ENCODE measurements around the gene VDAC1. TPM values are rescaled to one million over a fixed set of nuclear protein-coding genes. Genes with fewer than 3 reads are reported as not detected.

The VDAC1 gene
- total RNA-seq, 1 experiment from 2014 or later = 334 TPM

- TF ChIP-seq CTCF (IDR thresholded peaks at IDR 0.05; ENCODE audit: unreplicated experiment) = no peak
- Mint-ChIP-seq H3K27ac (ENCODE audit: low read depth, unreplicated experiment) (no peak overlapping the region), H3K4me1 (ENCODE audit: insufficient read depth, unreplicated experiment) (no peaks in the 10 kb centered on the region), H3K27me3 (ENCODE audit: insufficient read depth, unreplicated experiment) (no peaks in the 10 kb centered on the region), H3K36me3 (ENCODE audit: insufficient read depth, unreplicated experiment) (no peaks in the 10 kb centered on the region), H3K4me3 (ENCODE audit: unreplicated experiment) (no peak overlapping the region), H3K9me3 (ENCODE audit: unreplicated experiment) (no peaks in the 10 kb centered on the region)
- ChIA-PET POLR2A (no interaction called here), CTCF (no interaction called here)
- no TSS peak for BruUV-seq (replicated peaks)
- no peak for DNase-seq (ENCODE audit: unreplicated experiment)
- intact Hi-C loops (cut with micrococcal nuclease) = no loop called here
Measured at GRCh38 chr5:133933169-133933509, 71.6 kb downstream of the VDAC1 start.

- H3K36me3 Mint-ChIP-seq (ENCODE audit: insufficient read depth, unreplicated experiment) = no peaks in the 10 kb centered on the region
- no TSS peak for BruUV-seq (replicated peaks)
- POLR2A ChIA-PET = no interaction called here
- intact Hi-C loops (cut with micrococcal nuclease) = no loop called here
- H3K27ac Mint-ChIP-seq (ENCODE audit: low read depth, unreplicated experiment) = no peak overlapping the region
- CTCF ChIA-PET = interaction anchor here (0.8 kb wide), 1 partner anchor 95 kb away, joined by 3 read pairs; no protein-coding TSS in a partner anchor
- no peak for DNase-seq (ENCODE audit: unreplicated experiment)
- H3K4me3 Mint-ChIP-seq (ENCODE audit: unreplicated experiment) = no peak overlapping the region
- H3K9me3 Mint-ChIP-seq (ENCODE audit: unreplicated experiment) = no peaks in the 10 kb centered on the region
- no peaks in the 10 kb centered on the region for H3K4me1 Mint-ChIP-seq (ENCODE audit: insufficient read depth, unreplicated experiment)
- H3K27me3 Mint-ChIP-seq (ENCODE audit: insufficient read depth, unreplicated experiment) = no peaks in the 10 kb centered on the region
- no peak for TF ChIP-seq CTCF (IDR thresholded peaks at IDR 0.05; ENCODE audit: unreplicated experiment)
Measured at GRCh38 chr5:133932441-133933168, 72.2 kb downstream of the VDAC1 start.

GRCh38 chr5:133931546-133931945 lies 73.2 kb downstream of the VDAC1 start:
- Mint-ChIP-seq H3K4me3 (ENCODE audit: unreplicated experiment) (no peak overlapping the region), H3K36me3 (ENCODE audit: insufficient read depth, unreplicated experiment) (no peaks in the 10 kb centered on the region), H3K9me3 (ENCODE audit: unreplicated experiment) (no peaks in the 10 kb centered on the region), H3K27ac (ENCODE audit: low read depth, unreplicated experiment) (no peak overlapping the region), H3K4me1 (ENCODE audit: insufficient read depth, unreplicated experiment) (no peaks in the 10 kb centered on the region), H3K27me3 (ENCODE audit: insufficient read depth, unreplicated experiment) (no peaks in the 10 kb centered on the region)
- ChIA-PET POLR2A (no interaction called here), CTCF (interaction anchor here (0.6 kb wide), 1 partner anchor 1596 kb away, joined by 3 read pairs; no protein-coding TSS in a partner anchor)
- TF ChIP-seq CTCF (IDR thresholded peaks at IDR 0.05; ENCODE audit: unreplicated experiment) = no peak
- no TSS peak for BruUV-seq (replicated peaks)
- intact Hi-C loops (cut with micrococcal nuclease) = no loop called here
- no peak for DNase-seq (ENCODE audit: unreplicated experiment)

GRCh38 chr5:133930813-133931090 lies 74.0 kb downstream of the VDAC1 start:
- H3K4me3 Mint-ChIP-seq (ENCODE audit: unreplicated experiment) = no peak overlapping the region
- BruUV-seq (replicated peaks) = no TSS peak
- no peaks in the 10 kb centered on the region for H3K4me1 Mint-ChIP-seq (ENCODE audit: insufficient read depth, unreplicated experiment)
- peaks cover 1% of the 10 kb centered on the region for H3K27me3 Mint-ChIP-seq (ENCODE audit: insufficient read depth, unreplicated experiment)
- no peaks in the 10 kb centered on the region for H3K36me3 Mint-ChIP-seq (ENCODE audit: insufficient read depth, unreplicated experiment)
- H3K9me3 Mint-ChIP-seq (ENCODE audit: unreplicated experiment) = no peaks in the 10 kb centered on the region
- no peak for TF ChIP-seq CTCF (IDR thresholded peaks at IDR 0.05; ENCODE audit: unreplicated experiment)
- intact Hi-C loops (cut with micrococcal nuclease) = no loop called here
- H3K27ac Mint-ChIP-seq (ENCODE audit: low read depth, unreplicated experiment) = no peak overlapping the region
- ChIA-PET POLR2A (no interaction called here), CTCF (interaction anchor here (0.7 kb wide), 1 partner anchor 192 kb away, joined by 3 read pairs; no protein-coding TSS in a partner anchor)
- DNase-seq (ENCODE audit: unreplicated experiment) = no peak
